ENCODE data around the gene TNPO2.

Gene TNPO2

DNA sequence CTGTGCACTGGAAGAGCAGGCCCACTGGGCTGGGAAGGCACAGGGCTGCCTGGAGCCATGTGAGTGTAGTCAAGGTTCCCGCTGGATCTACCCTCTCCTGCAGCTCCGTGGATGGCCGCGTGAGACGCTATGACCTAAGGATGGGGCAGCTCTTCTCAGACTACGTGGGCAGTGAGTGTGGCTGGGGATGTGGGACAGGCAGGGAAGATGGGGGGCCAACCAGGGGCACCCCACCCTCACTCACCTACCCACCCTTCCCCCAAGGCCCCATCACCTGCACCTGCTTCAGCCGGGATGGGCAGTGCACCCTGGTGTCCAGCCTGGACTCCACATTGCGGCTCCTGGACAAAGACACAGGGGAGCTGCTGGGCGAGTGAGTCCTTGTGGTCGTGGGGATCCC lies 51.0 kb downstream of the TNPO2 start:
- DNase-seq = no peak

GRCh38 chr19:12670159-12670928 lies 53.4 kb downstream of the TNPO2 start:
- no peak for DNase-seq

DNA sequence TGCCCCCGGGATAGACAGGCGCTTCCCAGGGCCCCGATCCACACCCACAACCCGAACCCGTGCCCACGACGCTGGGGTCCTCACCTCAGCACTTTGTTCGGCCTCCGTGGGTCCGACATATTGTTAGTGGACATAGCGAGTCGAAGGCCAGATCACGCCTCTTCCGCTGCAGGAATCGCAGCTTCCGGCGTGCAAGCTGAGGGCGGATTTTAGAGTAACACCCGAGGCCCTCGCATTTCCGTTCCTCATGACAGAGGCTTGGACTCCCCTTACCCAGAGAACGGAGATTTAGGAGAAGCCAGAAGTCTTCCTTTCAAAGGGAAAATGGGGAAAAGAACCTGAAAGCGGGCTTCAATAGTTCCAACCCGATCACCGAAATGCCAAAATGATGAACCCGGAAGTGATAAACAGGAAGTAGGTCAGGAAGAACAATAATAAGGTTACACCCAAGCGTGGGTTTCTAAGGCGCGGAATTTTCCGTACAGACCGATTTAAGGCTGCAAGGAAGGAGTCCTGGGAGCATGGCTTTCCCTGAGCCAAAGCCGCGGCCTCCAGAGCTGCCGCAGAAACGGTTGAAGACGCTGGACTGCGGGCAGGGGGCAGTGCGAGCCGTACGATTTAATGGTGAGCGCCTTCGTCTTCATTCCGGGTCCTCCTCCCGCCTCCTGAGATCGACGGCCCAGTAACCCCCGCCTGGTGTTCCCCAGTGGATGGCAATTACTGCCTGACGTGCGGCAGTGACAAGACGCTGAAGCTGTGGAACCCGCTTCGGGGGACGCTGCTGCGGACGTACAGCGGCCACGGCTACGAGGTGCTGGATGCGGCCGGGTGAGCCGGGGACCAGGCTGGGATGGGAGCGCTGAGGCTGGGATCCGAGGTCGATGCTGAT lies 54.2 kb downstream of the TNPO2 start:
- peak; percentile 97 for DNase-seq

- no peak for DNase-seq
Observed at GRCh38 chr19:12668932-12669269, 54.8 kb downstream of the TNPO2 start.

- DNase-seq = no peak
Observed at GRCh38 chr19:12668346-12668745, 55.4 kb downstream of the TNPO2 start.

DNA sequence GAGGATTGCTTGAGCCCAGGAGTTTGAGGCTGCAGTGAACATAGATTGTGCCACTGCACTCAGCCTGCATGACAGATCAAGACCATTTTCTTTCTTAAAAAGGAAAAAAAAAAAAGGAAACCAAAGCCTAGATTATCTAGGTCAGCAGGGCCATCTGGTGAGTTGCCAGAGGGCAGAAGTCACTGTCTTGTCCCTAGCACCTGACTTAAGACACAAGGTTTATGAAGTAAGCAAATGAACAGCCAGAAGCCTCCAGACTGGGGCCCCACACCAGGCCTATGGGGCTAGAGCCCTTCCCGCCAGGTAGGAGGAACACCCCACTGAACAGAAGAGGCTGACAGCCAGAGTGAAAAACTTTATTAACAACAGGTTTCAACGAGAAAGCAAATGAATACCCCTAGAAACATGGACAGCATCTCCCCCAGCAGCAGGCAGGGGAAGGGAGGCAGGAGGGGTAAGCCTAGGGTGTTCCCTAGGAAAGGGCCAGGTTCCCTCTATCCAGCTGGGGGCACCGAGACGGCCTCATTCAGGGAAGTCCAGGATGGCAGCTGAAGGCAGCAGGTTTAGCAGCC lies 55.9 kb downstream of the TNPO2 start:
- DNase-seq = no peak

- peak; percentile 93 for DNase-seq
Observed at GRCh38 chr19:12666265-12667048, 57.3 kb downstream of the TNPO2 start, which contains the start of the genes MAN2B1 and WDR83. TSS of gene MAN2B1 (minus strand) at chr19:12666742. CDS start at chr19:12666701, 41 bp downstream. TSS of gene WDR83 (plus strand) at chr19:12666807. CDS start at chr19:12669791, 2,984 bp downstream.

- no peak for DNase-seq
Observed at GRCh38 chr19:12665671-12666264, 58.0 kb downstream of the TNPO2 start.

- no peak for DNase-seq
Observed at GRCh38 chr19:12665281-12665573, 58.5 kb downstream of the TNPO2 start.

- no peak for DNase-seq
Observed at GRCh38 chr19:12664406-12665280, 59.1 kb downstream of the TNPO2 start.

DNA sequence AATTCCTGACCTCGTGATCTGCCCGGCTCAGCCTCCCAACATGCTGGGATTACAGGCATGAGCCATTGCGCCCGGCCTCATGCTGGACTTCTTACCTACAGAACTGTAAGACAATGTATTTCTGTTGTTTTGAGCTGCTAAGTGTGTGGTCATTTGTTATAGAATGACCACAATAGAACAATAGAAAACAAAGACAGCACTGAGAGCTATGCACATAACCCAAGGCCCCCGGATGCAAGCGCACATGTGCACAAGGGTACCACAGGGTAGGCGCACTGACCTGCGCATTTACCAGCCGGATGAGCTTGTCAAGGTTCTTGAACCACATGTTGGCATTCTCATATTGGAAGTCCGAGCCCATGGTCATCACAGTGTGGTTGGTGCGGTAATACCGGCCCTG lies 62.8 kb downstream of the TNPO2 start:
- DNase-seq = no peak

- no peak for DNase-seq
Observed at GRCh38 chr19:12657966-12658365, 65.8 kb downstream of the TNPO2 start.

DNA sequence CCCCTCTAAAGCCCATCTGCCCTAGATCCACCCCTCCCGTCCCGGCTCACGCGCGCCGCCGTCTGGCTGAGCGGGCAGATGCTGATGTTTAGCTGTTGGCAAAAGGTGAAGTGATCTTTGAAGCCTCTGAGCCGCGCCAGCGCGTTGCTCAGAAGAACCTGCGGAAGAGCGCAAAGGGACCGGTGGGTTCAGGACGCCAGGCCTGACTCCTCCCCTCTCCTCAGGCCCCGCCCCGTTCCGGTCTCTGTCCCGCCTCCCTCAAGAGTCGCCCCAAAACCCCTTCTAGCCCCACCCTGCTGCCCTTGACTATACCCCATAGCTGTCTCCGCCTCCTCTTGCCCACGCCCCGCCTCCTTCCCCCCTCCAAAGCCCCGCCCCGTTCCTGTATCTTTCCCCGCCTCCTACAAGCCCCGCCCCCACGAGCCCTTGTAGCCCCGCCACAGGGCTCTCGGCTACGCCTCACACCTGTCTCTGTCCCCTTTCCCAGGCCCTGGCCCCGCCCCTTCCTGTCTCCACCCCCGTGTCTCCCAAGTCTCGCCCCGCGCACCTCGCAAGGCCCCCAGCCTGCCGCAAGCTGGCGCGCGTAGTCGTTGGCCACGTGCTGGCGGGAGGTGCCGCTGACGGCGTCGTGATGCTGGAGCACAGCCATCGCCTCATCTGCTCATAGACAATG lies 66.7 kb downstream of the TNPO2 start:
- DNase-seq = no peak

- DNase-seq = no peak
Observed at GRCh38 chr19:12655546-12655945, 68.2 kb downstream of the TNPO2 start.

GRCh38 chr19:12652219-12652618 lies 71.5 kb downstream of the TNPO2 start:
- no peak for DNase-seq

DNA sequence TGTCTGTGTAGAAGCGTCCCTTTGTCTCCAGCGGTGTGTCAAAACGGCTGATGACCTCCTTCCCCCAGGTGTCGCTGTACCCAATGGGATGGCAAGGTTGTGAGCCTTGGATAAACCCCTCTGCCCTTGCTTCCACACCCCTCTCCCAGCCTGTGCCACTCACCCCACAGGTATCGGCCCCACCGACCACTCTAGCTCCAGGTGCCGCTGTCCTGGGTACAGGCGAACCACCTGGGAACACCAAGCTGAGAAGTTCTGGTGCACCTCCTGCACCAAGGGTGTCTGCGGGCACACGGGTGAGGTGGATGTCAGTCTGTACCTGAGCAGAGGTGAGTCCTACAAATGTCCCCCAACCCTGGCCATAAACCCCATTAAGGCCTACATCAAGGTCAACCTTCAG lies 73.8 kb downstream of the TNPO2 start:
- DNase-seq = no peak
